ENCODE results near the gene EIPR1. TPM values are rescaled to one million over a fixed set of nuclear protein-coding genes. Genes with fewer than 3 reads are reported as not detected.

The EIPR1 gene
- total and polyA plus RNA-seq, 10 of the 15 experiments (the other 5 are each of a cell fraction or from before 2014, with no cell fraction given): 23.6 to 61.2 (median 42.2) TPM

DNA sequence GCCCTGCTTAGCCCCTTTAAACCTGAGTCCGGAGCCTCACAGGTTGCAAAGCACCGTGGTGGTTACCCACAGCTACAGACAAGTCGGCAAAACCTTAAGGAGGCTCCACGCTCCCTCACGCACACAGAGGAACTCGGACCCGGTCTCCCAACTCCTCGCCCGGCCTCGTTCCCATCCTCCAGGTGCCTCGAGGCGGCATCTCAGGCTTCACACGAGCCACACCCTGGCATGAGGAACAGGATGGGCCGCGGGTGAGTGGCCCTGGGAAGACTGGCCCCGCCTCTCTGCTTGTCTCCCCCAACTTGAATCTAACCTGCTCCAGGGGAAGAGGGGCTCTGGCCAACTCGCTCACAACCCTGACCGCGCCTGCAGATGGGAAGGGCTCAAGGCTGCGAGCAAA, 97.4 kb downstream of the EIPR1 start:
- Histone ChIP-seq H3K36me3 (ENCODE audit: control insufficient read depth in 2 of 2, insufficient read depth in 2 of 2, low read length in 1 of 2) (peaks cover 3 to 6% of the 10 kb centered on the region in 2 experiments; a peak in 2 of 4 replicates), H3K9me3 (replicated peaks; ENCODE audit: control insufficient read depth, insufficient read depth, low read length) (peaks cover 2% of the 10 kb centered on the region; the same call in 2 of the 3 replicates), H3K79me2 (ENCODE audit: control insufficient read depth, insufficient read depth, low read length) (no peaks in the 10 kb centered on the region), H3K4me2 (ENCODE audit: control insufficient read depth, insufficient read depth) (no peak overlapping the region), H4K20me1 (ENCODE audit: control insufficient read depth, insufficient read depth) (no peaks in the 10 kb centered on the region), H3K9ac (ENCODE audit: control insufficient read depth, insufficient read depth, low read length) (no peak overlapping the region), H2AFZ (ENCODE audit: control insufficient read depth, low read depth, low read length) (no peak overlapping the region), H3K4me3 (no peak overlapping the region), H3K27ac (ENCODE audit: control insufficient read depth, insufficient read depth) (no peak overlapping the region), H3K4me1 (ENCODE audit: control insufficient read depth, insufficient read depth, low read length) (no peaks in the 10 kb centered on the region), H3K27me3 (replicated peaks in 1 of 2; ENCODE audit: control insufficient read depth in 2 of 2, insufficient read depth in 2 of 2, low read length in 1 of 2) (no peaks in the 10 kb centered on the region)
- ATAC-seq (no peak), DNase-seq (ENCODE audit: low read depth, low spot score) (no peak), FAIRE-seq (no peak)
- BruUV-seq (replicated peaks): no TSS peak
- ChIA-PET POLR2A (no interaction called here), SMC1A (ENCODE audit: uncharacterized antibody, unreplicated experiment) (no interaction called here), CTCF (no interaction called here), RAD21 (ENCODE audit: unreplicated experiment) (no interaction called here)
- intact Hi-C loops (cut with micrococcal nuclease; ENCODE audit: unreplicated experiment): no loop called here
- WGBS (ENCODE audit: insufficient coverage, insufficient replicate concordance, low lambda C conversion rate, missing lambda C conversion rate): 98% methylated on average over 20 of the region's 20 CpGs
- no peak for TF ChIP-seq KLF5 (IDR thresholded peaks at IDR 0.05; ENCODE audit: partially characterized antibody)
- TF ChIP-seq NFYB (IDR thresholded peaks at IDR 0.05; ENCODE audit: insufficient read depth, low read depth, low read length): no peak
- TF ChIP-seq MTA2 (IDR thresholded peaks at IDR 0.05; ENCODE audit: low read depth): no peak
- TF ChIP-seq CEBPB (IDR thresholded peaks at IDR 0.05; ENCODE audit: borderline replicate concordance in 1 of 2, low read depth in 2 of 2, low read length in 2 of 2): no peak
- TF ChIP-seq GATAD2B (conservative IDR thresholded peaks at IDR 0.05; ENCODE audit: low read depth): no peak
- TF ChIP-seq, protein P1, sequence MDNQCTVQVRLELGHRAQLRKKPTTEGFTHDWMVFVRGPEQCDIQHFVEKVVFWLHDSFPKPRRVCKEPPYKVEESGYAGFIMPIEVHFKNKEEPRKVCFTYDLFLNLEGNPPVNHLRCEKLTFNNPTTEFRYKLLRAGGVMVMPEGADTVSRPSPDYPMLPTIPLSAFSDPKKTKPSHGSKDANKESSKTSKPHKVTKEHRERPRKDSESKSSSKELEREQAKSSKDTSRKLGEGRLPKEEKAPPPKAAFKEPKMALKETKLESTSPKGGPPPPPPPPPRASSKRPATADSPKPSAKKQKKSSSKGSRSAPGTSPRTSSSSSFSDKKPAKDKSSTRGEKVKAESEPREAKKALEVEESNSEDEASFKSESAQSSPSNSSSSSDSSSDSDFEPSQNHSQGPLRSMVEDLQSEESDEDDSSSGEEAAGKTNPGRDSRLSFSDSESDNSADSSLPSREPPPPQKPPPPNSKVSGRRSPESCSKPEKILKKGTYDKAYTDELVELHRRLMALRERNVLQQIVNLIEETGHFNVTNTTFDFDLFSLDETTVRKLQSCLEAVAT (IDR thresholded peaks at IDR 0.05): no peak
- TF ChIP-seq JUNB (IDR thresholded peaks at IDR 0.05): no peak
- no peak for TF ChIP-seq NFIC (IDR thresholded peaks at IDR 0.05; ENCODE audit: low read depth, low read length)
- no peak for TF ChIP-seq NR2C2 (IDR thresholded peaks at IDR 0.05; ENCODE audit: borderline replicate concordance, control insufficient read depth, insufficient read length, low read depth)
- TF ChIP-seq, protein P2, sequence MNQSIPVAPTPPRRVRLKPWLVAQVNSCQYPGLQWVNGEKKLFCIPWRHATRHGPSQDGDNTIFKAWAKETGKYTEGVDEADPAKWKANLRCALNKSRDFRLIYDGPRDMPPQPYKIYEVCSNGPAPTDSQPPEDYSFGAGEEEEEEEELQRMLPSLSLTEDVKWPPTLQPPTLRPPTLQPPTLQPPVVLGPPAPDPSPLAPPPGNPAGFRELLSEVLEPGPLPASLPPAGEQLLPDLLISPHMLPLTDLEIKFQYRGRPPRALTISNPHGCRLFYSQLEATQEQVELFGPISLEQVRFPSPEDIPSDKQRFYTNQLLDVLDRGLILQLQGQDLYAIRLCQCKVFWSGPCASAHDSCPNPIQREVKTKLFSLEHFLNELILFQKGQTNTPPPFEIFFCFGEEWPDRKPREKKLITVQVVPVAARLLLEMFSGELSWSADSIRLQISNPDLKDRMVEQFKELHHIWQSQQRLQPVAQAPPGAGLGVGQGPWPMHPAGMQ (IDR thresholded peaks at IDR 0.05; ENCODE audit: borderline replicate concordance): no peak
- TF ChIP-seq CREM (IDR thresholded peaks at IDR 0.05; ENCODE audit: low read depth): no peak
- TF ChIP-seq BRCA1 (IDR thresholded peaks at IDR 0.05; ENCODE audit: low read depth, low read length): no peak
- TF ChIP-seq, protein P3, sequence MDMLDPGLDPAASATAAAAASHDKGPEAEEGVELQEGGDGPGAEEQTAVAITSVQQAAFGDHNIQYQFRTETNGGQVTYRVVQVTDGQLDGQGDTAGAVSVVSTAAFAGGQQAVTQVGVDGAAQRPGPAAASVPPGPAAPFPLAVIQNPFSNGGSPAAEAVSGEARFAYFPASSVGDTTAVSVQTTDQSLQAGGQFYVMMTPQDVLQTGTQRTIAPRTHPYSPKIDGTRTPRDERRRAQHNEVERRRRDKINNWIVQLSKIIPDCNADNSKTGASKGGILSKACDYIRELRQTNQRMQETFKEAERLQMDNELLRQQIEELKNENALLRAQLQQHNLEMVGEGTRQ (IDR thresholded peaks at IDR 0.05; ENCODE audit: borderline replicate concordance, low read depth, low read length): no peak
- no peak for TF ChIP-seq ZZZ3 (IDR thresholded peaks at IDR 0.05; ENCODE audit: control insufficient read depth, insufficient read length, low read depth)
- in situ Hi-C loops (cut with MboI): no loop called here
